HG03439 (cell line): Measurements from ENCODE around the gene CAPZB.

ENCODE experiments used
- ATAC-seq: cut with Tn5 transposase; IDR thresholded peaks from one replicate; pipeline ENCODE4 v1.9.1; 2021; ENCODE audit warnings: mild to moderate bottlenecking, moderate library complexity; ENCODE audit not compliant: unreplicated experiment

CAPZB gene

DNA sequence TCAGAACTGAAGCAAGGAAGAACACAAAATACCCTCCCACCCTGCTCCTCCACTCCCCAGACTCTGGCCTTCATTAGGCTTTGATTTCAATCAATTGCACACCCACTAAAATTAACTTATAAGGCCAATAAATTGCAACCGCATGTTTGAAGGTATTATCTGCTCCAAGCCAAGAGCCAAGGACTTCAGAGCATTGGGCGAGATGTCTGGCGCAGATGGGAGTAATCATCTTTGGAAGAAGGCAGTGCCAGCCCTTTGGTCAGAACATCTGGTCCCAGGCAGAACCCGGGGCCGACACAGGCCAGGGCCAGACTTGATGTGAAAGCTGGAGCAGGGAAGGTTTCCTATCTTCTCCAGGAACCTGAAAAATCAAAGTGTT is 113.2 kb downstream of the CAPZB start:
- no peak for ATAC-seq

DNA sequence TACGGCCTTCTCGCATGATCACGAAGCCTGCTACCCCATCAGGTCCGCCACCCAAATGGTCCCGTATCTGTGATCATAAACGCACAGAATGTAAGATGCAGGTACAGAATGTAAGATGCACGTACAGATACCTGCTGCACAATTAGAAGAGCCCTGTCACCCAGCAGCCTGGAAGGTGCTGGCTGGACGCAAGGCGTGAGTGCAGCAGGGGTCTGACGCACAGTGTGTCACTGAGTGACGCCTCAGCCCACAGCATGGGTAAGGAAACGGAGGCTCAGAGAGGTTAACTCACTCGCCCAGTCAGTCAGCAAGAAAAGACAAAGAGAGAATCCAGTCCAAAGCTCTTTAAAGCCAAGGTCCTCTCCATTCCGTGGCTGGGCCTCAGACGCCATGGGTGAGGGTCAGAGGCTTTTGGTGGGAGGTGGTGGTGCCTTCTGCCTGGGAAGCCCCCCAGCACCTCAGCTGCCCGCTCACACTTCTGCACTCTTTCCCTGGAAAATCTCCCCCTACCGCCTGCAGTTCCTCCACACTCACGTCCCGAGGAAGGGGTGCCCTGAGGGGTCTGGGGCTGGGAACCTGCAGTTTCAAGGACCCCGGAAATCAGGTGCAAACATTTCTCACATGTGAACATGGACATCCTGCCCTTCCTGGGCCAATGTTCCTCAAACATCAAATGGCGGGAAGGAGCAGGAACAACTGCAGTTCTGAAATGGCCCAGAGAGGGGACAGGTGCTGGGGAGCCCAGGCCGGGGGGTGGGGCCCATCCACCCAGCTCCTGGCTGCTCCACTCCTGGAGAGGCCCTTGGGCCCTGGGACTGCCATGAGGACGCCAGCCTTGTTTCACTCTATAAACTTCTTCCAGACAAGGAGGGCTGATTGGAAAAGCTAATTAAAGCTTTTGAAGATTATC is 113.9 kb downstream of the CAPZB start:
- no peak for ATAC-seq

DNA sequence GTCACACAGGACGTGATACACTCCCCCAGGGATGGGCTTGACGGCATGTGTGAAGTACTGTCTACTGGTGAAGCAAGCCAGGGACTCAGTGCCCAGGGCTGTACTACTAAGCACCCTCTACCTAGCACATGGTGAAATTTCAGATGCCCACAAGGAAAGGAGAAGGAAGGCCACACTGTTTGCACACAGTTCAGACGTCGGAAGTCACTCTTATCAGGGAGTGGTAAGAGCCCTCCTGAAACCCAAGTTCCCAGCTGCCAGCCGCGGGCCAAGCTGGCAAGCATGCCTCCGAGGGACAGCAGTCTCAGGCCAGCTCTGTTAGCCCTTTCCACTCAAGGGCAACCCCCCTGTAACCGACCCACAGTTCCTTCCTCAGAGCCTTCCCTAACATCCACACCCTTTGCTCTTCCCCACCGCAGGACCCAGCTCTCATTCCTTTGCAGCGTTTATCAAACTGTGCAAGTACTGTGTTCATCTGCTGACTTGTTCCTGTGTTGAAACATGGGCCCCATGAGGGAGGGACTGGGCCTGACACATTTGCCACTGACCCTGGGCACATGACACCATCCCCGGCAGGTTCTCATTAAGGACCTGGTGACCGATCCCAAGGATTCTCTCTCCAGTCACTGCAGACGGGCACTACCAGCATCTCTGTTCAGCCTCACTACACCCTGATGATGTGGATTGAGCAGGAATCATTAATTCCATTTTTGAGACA is 114.7 kb downstream of the CAPZB start:
- no peak for ATAC-seq

DNA sequence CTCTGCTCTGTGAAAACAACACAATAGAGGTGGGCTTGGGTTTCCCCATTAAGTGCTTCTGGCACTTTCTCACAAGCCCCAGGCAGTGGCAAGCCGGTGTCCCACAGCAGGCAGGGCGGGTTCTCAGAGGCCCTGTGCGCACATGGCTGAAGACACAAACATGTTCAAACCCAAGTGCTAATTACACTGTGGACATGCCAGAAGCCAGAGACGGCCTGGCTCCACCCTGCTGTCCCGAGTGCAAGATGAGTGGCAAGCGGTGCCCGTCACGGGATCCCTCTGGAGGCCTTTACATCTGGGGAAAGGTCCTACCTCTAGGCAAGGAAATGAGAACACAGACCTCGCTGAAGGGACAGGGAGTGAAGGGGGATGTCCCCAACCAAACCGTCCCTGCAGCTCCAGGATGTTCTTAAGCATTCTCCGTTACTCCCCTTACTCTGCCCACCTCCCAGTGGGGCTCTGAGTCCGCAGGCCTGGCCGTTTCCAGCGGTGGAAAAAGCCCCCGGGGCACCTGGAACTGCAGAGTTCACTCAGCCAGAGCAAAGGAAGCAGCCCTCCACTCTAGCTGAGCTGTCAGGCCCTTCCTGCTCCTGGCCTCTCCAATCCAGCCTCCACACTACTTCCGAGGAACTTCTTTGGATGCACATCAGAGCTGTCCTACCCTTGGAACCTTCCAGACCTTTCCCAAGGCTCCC is 115.8 kb downstream of the CAPZB start:
- no peak for ATAC-seq

DNA sequence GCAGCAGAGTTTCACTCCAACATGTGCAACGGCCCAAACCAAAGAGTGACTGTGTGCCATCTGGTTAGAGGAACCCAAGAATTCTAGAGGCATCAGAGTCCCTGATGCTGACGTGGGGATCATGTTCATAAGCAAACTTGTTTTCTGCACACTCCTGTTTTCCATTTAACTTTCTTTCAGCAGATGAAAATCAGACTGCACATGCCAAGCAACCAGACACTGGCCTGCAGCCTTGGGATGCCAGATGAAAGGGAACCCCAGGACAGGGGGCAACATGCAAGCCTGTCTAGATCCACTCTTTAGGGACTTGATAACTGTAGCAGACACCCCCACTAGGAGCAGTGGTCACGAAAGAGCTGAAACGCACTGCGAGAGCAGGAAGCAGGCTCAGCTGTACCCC is 116.4 kb downstream of the CAPZB start:
- ATAC-seq: no peak

DNA sequence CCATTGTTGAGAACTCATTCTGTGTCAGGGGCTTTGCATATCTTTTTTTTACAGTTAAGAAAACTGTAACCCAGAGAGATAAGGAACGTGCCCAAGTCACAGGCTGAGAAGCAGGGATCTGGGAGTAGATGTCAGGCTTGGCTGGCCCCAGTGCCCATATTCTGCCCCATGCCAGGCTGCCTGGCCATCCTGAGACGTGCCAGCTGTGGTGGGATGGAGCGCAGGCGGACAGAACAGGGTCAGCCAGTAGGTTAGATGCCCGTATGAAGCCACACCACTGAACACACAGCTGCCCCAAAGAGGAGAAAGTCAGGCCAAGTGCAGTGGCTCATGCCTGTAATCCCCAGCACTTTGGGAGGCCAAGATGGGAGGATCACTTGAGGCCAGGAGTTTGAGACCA is 117.3 kb downstream of the CAPZB start:
- ATAC-seq: no peak

GRCh38 chr1:19367584-19368041 is 117.7 kb downstream of the CAPZB start:
- ATAC-seq: no peak

GRCh38 chr1:19366599-19367536 is 118.5 kb downstream of the CAPZB start:
- no peak for ATAC-seq

DNA sequence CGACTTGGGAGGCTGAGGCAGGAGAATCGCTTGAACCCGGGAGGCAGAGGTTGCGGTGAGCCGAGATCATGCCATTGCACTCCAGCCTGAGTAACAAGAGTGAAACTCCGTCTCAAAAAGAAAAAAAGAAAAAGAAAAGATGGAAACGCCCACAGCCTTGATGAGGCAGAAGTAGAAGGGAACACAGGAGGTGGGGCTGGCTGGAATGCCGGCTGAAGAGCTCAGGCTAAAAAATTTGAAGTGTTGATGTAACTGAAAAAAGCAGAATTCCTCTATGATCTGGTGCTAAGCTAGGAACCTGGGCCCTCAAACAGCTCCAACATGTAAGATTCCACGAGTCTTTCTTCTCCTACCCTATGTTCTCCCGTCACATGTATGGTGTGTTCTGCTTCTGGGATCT is 119.6 kb downstream of the CAPZB start:
- no peak for ATAC-seq

DNA sequence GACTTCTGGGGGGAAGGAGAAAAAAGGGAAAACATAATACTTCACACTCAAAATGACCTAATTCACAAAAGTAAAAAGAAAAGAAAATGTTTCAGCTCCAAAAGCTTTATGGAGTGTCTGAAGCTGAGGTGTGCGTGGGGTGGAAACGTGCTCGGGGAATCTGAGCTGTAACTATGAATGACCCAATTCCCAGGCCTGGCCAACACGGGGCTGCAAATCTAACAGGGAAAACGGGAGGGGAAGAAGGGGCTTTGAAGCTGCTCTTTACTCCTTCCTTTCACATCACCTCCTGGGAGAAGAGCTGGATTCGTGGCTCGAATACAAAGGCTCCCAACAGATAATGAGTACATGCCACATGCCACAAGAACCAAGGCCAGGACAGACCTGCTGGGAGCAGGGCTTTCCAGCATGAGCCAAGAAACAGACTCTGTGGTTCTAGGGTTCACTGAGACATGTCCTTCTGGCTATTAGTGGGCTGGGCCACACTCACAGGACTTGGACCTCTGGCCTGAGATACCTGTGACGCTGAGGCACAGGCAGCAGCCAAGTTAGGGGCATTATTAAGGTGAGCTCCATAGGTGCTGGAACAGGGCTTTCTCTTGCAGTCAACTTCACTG is 121.7 kb downstream of the CAPZB start:
- ATAC-seq: no peak

GRCh38 chr1:19361611-19362147 is 123.7 kb downstream of the CAPZB start:
- no peak for ATAC-seq

DNA sequence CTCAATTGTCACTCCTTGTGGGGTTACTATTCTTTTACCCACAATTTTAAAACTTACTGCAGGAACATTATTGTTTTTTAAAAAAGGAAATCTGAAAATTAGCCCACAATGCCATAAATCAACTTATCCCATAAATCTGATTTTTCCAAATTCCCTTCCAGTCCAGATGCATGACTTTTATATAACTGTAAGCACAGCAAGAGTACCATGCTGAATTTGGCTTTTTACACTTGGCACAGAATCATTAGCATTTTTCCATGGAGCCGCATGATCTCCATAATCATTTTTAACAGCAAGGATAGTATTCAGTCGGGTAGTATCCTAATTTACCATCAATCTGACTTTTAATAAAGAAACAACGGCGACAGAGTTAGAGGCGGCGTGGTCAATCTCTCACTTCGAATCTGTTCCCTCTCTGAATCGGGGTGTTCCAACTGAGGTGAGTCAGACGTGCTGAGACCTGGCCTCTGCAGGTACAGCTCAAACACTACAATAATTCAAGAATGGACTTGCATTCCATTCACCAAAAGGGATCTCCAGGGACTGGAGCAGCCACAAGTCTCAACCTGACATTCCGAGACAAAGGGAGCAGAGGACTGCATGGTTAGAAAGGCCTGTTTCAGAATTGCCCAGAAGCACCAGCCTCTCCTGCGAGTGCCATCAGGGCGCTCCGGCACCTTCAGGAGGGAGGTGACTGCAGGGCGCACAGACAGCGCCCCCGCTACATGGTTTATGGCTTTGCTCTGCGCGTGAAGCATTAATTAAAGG is 124.3 kb downstream of the CAPZB start:
- ATAC-seq: no peak

- ATAC-seq: no peak
These were observed 124.9 kb downstream of the CAPZB start for GRCh38 chr1:19360432-19360831.

DNA sequence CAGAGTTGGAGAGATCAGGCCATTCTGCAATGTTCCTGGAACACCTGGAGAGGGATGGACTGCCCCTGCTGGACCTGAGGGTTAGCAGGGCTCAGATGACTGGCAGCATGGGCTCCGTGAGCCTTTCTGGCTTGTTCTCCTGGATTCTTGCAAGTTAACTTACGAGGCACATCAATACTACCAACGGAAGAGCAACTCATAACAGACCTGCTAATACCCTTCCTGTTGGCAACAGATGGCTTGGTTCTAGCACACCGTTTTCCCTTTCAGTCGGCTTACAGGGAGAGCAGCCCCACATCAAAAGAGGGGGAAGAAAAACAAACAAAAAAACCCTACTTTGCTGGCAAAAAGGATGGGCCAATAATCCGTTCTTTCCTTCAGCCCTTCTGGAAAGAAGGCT is 125.3 kb downstream of the CAPZB start:
- ATAC-seq: no peak

DNA sequence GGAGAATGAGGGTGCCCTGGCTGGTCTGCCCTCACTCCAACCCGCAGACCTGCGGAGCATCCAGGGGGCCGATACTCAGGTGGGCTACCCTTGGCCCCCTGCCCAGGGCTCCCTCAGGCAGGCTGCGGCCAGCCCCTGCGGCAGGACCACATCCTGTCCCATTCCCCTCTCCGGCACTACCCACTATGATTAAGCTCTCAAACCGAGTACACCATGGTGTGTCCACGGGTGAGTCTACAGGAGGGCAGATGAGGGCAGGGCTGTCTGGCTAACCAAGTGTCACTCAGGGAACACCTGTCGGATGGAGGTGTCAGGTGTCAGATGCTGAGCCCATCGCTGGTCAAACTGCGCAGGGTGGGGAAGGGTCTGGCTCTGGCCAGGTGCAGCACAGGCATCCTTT is 126.0 kb downstream of the CAPZB start:
- no peak for ATAC-seq

- no peak for ATAC-seq
These were observed 126.6 kb downstream of the CAPZB start for GRCh38 chr1:19358710-19359109.

DNA sequence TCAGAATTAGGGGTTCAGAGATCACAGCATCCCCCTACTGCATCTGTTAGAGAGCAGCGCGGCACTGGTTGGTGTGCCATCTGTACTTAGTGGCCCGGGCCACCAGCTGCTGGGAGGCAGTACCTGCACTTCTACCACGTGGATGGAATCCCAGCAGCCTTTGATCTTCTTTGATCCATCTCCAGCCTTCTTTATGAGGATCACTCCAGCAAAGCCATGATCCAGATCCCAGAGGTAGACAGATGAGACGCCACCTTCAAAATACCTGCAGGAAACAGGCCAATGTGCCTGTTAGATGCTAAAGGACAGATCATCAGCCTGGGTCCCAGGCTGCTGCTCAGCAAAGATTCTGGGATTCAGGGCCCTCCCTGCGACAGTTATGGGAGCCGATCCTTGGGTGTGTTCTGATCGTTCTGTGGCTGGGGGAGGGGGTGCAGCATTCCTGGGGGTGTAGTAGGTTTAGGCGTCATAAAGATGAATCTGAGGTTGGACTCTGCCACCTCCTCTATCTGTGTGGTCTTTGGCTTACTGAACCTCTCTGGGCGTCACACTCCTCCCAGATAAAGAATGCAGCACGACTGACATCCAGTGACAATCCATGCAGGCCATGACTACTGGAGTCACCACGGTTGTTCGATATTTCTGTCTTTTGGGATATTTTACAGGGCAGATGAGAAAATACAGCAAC is 127.9 kb downstream of the CAPZB start:
- no peak for ATAC-seq

DNA sequence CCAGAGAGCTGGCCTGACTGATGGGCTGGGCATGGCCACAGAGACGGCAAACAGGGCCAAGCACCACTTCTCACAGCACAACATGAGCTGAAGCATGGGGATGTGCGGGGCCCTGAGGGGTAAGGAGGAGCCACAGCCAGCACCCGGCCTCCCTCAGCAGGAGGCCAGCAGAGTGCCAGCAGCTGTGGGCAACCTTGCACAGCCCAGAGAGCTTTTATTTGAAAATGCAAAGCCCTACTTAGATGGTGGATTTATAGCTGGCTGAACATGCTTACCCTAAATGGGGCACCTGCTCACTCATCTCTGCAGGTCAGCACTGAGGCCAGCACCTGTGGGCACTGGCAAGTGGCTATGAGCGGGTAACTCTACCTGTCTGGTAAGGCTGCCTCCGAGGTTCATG is 129.1 kb downstream of the CAPZB start:
- no peak for ATAC-seq
